ENCODE measurements around the gene RAC2.

RAC2 gene

DNA sequence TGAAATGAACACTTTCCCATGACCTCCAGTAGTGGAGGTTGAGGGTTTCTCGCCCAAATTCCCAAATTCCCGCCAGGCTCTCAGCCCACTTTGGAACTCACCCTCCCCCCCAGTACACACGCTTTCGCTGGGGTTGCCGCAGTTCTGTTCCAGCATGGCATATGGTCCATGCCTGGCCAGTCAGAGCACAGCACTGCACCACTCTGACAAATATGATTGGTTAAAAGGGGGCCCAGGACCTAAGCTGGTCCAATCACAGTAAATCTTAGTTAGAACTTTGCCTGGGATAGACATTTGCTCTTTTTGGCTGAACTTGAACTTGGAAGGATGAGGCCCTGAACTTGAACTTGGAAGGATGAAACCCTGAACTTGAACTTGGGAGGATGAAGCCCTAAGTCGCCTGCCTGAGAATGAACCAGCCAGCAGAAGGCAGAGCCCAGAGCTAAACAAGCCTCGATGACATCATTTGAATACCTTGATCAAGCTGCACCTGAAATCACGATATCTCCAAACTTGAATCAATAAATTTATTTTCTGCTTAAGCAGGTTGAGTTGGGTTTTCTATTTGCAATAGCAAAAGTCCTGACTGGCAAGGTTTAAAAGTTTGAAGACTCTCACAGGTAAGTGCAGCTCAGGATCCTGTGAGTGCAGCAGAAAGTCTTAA is 19.2 kb downstream of the RAC2 start:
- H3K4me3 ChIP-seq (ENCODE audit: low read depth, low read length, poor library complexity, severe bottlenecking) = no peak overlapping the region
- no peak for TF ChIP-seq EZH2 (IDR thresholded peaks at IDR 0.05; ENCODE audit: borderline replicate concordance, low read length)
- TF ChIP-seq CTCF (IDR thresholded peaks at IDR 0.05; ENCODE audit: low read length) = no peak
- H2AFZ ChIP-seq (ENCODE audit: low read length) = no peak overlapping the region
- no peak overlapping the region for H3K9ac ChIP-seq (ENCODE audit: low read length)
- H3K27ac ChIP-seq (ENCODE audit: low read depth, low read length, poor library complexity, severe bottlenecking) = peak overlapping the region; percentile 60
- H3K9me3 ChIP-seq (ENCODE audit: low read length) = peaks cover 4% of the 10 kb centered on the region; the same call in 1 of the 2 replicates
- 0 out of 2 replicates have a peak, but pooled peaks cover 4% of the 10 kb centered on the region for H3F3A ChIP-seq (ENCODE audit: insufficient read depth, low read length)
- H3K9me2 ChIP-seq (ENCODE audit: low read depth, low read length) = no peaks in the 10 kb centered on the region
- no peaks in the 10 kb centered on the region for H3K27me3 ChIP-seq (ENCODE audit: insufficient read depth, low read length)
- no peak overlapping the region for H3K4me2 ChIP-seq (ENCODE audit: low read length)
- H3K4me1 ChIP-seq (ENCODE audit: insufficient read depth, low read length, severe bottlenecking) = peaks cover 23% of the 10 kb centered on the region
- H3K36me3 ChIP-seq (ENCODE audit: insufficient read depth, low read length) = peaks cover 65% of the 10 kb centered on the region
- no peaks in the 10 kb centered on the region for H3K79me2 ChIP-seq (ENCODE audit: insufficient read depth, low read length)
- no peaks in the 10 kb centered on the region for H4K20me1 ChIP-seq (ENCODE audit: insufficient read depth, low read length)

DNA sequence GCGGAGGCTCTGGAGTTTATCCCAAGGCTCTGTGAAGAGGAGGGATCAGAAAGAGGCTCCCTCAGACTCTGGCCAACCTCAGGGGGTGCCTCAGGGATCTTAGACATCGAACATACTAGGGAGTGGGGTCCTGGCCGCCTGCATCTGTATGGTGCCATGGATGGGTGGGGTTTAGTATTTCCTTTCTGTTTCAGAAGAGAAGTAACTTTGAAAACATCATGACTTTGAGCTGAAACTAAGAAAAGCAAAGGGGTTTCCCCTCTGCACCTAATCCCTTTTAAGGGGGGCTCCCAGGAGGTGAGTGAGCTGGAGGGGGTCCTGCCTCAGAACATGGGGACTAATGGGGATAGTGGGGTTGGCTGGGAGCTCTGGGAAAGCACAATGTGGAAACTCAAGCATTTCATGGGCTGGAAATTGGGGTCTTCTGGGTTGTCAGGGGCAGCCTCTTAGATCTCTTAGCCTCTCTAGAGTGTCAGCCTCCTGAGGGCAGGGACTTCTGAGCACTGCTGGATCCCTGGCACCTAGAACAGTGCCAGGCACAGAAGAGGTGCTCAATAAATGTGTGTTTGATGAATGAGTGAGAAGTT is 20.0 kb downstream of the RAC2 start:
- Histone ChIP-seq H4K20me1 (ENCODE audit: insufficient read depth, low read length) (no peaks in the 10 kb centered on the region), H3K79me2 (ENCODE audit: insufficient read depth, low read length) (no peaks in the 10 kb centered on the region), H3K4me2 (ENCODE audit: low read length) (no peak overlapping the region), H2AFZ (ENCODE audit: low read length) (no peak overlapping the region), H3K9me3 (ENCODE audit: low read length) (peaks cover 4% of the 10 kb centered on the region; the same call in 1 of the 2 replicates), H3K27me3 (ENCODE audit: insufficient read depth, low read length) (no peaks in the 10 kb centered on the region), H3K36me3 (ENCODE audit: insufficient read depth, low read length) (peaks cover 57% of the 10 kb centered on the region), H3K9ac (ENCODE audit: low read length) (no peak overlapping the region), H3K9me2 (ENCODE audit: low read depth, low read length) (no peaks in the 10 kb centered on the region), H3F3A (ENCODE audit: insufficient read depth, low read length) (0 out of 2 replicates have a peak, but pooled peaks cover 8% of the 10 kb centered on the region), H3K4me3 (ENCODE audit: low read depth, low read length, poor library complexity, severe bottlenecking) (no peak overlapping the region), H3K27ac (ENCODE audit: low read depth, low read length, poor library complexity, severe bottlenecking) (peak overlapping the region; percentile 60), H3K4me1 (ENCODE audit: insufficient read depth, low read length, severe bottlenecking) (peaks cover 23% of the 10 kb centered on the region)
- TF ChIP-seq CTCF (IDR thresholded peaks at IDR 0.05; ENCODE audit: low read length) (no peak), EZH2 (IDR thresholded peaks at IDR 0.05; ENCODE audit: borderline replicate concordance, low read length) (no peak)

DNA sequence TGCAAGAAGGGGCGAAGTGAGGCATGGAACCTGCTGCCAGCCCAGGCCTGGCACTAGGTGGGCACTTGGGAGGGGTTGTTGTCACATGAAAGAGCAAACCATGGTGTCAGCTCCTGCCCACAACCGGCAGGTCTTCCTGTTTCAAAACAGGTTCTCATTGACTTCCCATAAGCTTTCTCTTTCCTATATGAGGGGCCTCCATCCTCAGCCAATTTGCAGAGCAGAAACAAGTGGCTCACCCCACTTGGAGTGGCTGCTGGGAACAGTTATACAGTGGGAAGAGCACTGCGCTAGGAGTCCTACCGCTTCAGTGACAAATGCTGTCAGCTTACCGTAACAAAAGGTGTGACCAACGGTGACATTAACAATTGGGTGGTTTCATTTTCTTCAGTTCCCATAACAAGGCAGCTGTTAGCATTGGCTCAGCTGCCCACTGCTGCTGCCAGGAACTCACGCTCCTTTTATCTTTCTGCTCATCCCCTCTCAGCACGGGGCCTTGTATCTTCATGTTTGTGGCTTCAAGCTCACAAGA is 21.6 kb downstream of the RAC2 start:
- Histone ChIP-seq H3K27me3 (ENCODE audit: insufficient read depth, low read length) (no peaks in the 10 kb centered on the region), H3K9me2 (ENCODE audit: low read depth, low read length) (no peaks in the 10 kb centered on the region), H3K4me3 (ENCODE audit: low read depth, low read length, poor library complexity, severe bottlenecking) (no peak overlapping the region), H3K27ac (ENCODE audit: low read depth, low read length, poor library complexity, severe bottlenecking) (peak overlapping the region; percentile 25), H3K4me1 (ENCODE audit: insufficient read depth, low read length, severe bottlenecking) (peaks cover 27% of the 10 kb centered on the region), H3K4me2 (ENCODE audit: low read length) (no peak overlapping the region), H3K9me3 (ENCODE audit: low read length) (peaks cover 4% of the 10 kb centered on the region; the same call in 1 of the 2 replicates), H3K9ac (ENCODE audit: low read length) (no peak overlapping the region), H3F3A (ENCODE audit: insufficient read depth, low read length) (0 out of 2 replicates have a peak, but pooled peaks cover 8% of the 10 kb centered on the region), H2AFZ (ENCODE audit: low read length) (no peak overlapping the region), H3K36me3 (ENCODE audit: insufficient read depth, low read length) (peaks cover 41% of the 10 kb centered on the region), H3K79me2 (ENCODE audit: insufficient read depth, low read length) (no peaks in the 10 kb centered on the region), H4K20me1 (ENCODE audit: insufficient read depth, low read length) (no peaks in the 10 kb centered on the region)
- TF ChIP-seq EZH2 (IDR thresholded peaks at IDR 0.05; ENCODE audit: borderline replicate concordance, low read length) (no peak), CTCF (IDR thresholded peaks at IDR 0.05; ENCODE audit: low read length) (no peak)
